ENCODE measurements around the gene AKAP1. TPM values are rescaled to one million over a fixed set of nuclear protein-coding genes. Genes with fewer than 3 reads are reported as not detected.

AKAP1 gene
- total and polyA plus RNA-seq, 2 of the 8 experiments (the other 6 are each of a cell fraction or from before 2014, with no cell fraction given): 120 to 156 TPM

- TF ChIP-seq RAD21 (IDR thresholded peaks at IDR 0.05 in 1 of 2, conservative IDR thresholded peaks at IDR 0.05 in 1 of 2; ENCODE audit: low read depth in 2 of 2, low read length in 2 of 2): no peak
These were observed 5.6 kb downstream of the AKAP1 start (continued) for GRCh38 chr17:57090560-57091185.

Data from H1 (cell line).